HS-27A (cell line): ENCODE results near the gene TRMT2A.

Experiments used
- DNase-seq: peaks from one replicate; pipeline ENCODE4 v3.0.0-alpha.2; 2012; ENCODE audit warnings: low read depth, missing footprints

The TRMT2A gene

GRCh38 chr22:20149257-20150250 is 32.5 kb upstream of the TRMT2A start:
- DNase-seq: no peak

DNA sequence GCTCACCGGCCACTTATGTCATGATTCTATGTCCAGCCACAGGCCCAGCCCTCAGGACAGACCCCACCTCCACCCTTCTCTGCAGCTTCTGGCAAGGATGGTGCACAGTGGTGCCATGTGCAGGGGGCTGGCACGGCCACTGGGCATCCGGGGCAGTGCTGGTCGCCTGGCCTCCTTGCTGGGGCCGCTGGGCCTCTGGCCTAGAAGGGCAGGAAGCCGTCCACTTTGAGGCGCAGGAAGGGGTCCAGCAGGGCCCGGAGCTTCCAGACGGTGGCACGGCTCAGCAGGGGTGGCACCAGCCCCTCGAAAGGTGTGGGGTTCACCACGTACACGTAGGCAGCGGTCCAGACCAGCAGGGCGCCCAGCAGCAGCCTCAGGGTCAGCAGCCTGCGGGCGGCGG is 31.4 kb upstream of the TRMT2A start:
- no peak for DNase-seq

DNA sequence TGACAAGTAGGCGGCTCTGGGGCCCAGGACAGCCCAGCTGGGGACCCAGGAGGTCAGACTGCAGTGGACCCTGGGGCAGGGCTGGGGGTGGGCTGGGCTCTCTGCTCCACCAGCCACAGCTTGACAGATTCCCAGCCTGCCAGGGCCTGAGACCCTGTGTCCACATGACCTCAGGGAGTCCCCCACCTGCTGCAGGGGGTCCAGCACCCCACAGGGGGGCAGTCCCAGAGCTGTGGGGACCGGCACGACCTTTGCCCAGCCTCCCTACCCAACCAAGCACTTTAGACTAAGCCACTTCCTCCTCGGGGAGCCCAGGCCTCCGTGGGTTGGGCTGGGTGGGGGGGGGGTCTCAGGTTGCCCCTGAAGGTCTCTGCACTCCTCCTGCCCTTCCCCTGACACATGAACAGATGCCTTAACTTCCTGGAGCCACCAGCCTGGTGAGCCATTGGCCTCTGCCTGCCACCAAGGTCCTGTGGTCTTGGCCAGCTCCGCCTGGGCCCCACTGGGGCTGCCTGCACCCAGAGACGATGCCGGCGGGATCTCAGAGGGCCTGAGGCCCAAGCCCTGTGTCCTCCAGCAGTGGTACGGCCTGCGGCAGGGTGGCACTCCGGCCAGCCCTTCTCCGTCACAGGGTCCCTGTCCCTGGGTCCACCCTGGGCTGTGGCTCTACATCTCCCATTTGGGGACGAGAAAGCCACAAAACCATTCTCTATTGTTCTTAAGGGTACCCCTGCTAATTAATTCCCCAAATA is 30.4 kb upstream of the TRMT2A start:
- no peak for DNase-seq

DNA sequence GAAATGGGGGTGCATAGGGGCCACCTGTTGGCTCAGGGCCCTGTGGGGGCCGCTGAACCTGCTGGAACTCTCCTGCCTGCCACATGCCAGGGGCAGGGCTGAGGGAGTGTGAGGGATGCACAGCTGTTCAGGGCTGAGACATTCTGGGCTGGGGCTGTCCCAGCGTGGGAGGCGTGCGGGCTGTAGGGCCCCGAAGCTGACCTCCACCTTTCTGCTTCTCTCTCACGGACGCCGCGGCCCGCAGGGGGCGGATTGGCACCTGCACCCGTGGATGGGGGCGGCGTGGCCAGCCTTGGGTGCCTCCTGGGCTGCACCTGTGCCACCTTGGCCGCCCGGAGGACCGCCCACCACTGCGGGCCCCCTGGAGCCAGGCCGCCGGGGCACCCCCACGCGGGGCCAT is 29.8 kb upstream of the TRMT2A start:
- DNase-seq: no peak

- DNase-seq: no peak
These were observed 28.8 kb upstream of the TRMT2A start for GRCh38 chr22:20145832-20146223.

GRCh38 chr22:20145206-20145831 is 28.3 kb upstream of the TRMT2A start:
- no peak for DNase-seq

DNA sequence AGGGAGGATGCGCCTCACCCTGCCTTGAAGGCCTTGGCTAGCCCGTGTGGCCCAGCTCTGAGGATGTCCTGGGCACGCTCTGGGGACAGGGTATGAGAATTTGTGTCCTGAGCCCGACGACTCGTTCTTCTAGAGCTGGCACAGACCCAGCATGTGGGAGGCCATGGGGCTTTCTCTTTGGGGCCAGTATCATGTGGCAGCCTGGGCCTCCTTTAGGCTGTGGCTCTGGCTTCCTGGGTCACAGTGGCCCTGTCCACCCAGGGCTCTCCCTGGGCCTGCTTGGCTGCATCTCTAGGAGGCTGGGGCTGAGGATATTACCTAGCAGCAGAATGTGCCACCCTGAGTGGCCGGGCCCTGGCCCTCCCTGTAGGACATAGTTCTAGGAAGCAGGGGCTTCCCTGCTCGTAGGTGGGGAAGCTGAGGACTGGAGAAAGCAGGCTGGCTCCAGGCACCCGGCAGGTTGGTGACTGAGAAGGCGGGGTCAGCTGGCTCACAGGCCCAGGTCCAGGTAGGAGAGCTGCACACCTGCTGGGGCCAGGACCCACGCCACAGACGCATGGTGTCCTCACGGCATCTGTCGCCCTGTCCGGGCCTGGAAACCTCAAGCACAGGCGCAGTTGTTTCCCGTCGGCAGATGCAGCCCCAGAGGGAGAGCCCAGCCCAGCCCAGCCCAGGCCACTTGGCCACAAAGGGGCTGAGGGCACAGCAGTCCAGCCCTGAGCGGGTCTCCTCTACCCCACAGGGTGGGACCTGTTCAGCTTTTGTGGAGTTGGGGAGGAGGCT is 27.0 kb upstream of the TRMT2A start:
- DNase-seq: no peak

GRCh38 chr22:20142711-20143621 is 25.9 kb upstream of the TRMT2A start:
- DNase-seq: no peak

GRCh38 chr22:20141186-20142077 is 24.4 kb upstream of the TRMT2A start:
- peak; percentile 42 for DNase-seq

- no peak for DNase-seq
These were observed 23.5 kb upstream of the TRMT2A start for GRCh38 chr22:20140521-20140964.

- no peak for DNase-seq
These were observed 23.1 kb upstream of the TRMT2A start for GRCh38 chr22:20140107-20140445.

DNA sequence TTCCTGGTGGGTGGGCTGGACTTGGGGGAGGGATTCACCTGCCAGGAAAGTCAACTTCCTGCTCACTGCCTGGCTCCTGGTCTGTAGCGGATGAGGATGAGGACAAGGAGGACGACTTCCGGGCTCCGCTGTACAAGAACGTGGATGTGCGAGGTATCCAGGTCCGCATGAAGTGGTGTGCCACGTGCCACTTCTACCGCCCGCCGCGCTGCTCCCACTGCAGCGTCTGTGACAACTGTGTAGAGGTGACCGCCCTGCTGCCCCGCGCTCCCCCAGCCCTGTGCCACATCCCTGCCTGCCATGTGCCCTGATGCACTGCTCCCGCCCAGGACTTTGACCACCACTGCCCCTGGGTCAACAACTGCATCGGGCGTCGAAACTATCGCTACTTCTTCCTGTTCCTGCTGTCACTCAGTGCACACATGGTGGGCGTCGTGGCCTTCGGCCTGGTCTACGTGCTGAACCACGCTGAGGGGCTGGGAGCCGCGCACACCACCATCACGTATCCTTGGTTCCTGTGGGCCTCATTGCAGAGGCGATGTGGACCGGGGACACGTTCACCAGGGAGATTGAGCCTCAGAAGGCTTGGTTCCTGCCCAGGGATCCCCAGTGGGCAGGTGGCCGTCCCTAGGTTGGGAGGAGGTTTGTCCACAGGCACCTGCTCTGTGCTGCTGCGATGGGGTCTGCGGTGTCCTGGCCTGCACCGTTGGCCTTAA is 22.5 kb upstream of the TRMT2A start:
- no peak for DNase-seq

DNA sequence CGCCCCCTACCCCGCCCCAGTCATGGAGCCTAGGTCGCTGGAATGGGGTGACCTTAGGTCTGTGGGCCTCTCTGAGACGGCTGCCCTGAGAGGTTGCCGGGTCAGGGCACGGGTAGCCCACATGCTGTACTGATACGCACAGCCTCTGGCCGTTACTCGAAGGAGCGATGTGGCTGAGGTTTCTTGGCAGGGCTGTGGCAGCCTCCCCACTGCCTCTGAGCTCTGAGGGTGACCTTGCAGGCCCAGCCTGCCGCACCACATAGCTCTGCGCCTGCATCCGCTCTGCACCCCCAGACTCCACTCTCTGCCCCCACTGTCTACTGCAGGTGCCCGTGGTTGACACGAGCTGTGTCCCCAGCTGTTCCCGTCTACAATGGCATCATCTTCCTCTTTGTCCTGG is 21.8 kb upstream of the TRMT2A start:
- DNase-seq: no peak

DNA sequence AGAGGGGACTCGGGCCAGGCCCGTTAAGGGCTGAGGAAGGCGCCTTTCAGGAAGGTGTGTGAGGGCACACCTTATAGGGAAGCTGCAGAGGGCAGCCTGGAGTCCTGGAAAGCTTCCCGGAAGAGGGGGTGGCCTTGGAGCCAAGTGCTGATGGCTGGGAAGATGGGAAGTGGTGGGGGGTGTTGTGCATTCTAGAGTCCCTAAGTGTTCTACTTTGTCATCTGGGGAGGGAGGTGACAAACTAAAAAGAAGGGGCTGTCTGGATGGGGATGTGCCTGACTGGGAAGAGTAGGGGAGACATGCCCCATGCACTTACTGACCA is 21.4 kb upstream of the TRMT2A start:
- DNase-seq: no peak

GRCh38 chr22:20137671-20138416 is 20.8 kb upstream of the TRMT2A start:
- no peak for DNase-seq

DNA sequence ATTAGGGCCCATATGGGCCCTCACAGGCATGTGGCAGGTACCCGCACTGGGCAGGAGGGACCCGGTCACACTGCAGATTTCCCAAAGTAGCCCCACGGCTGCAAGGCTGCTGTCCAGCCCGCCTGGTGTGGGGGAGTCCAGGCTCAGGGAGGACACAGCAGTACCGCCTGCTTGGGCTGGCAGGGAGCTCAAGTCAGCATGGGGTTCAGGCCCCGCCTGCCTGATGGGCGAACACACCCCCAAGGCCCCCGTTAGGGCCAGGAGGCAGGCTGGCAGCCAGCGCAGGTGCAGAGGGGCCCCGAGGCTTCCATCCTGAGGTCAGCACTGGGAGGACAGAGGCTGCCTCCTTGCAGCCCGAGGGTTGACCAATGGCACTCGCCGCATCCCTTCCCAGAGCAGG is 20.1 kb upstream of the TRMT2A start:
- no peak for DNase-seq

- DNase-seq: no peak
These were observed 19.5 kb upstream of the TRMT2A start for GRCh38 chr22:20136603-20136873.

GRCh38 chr22:20135806-20136602 is 19.0 kb upstream of the TRMT2A start:
- no peak for DNase-seq
